GM12891 (cell line): Measurements from ENCODE around the gene MYD88.

Experiments used
- POLR2A ChIP-seq: IDR thresholded peaks from 2 replicates; pipeline ENCODE4 v1.6.1; 2011; ENCODE audit warnings: low read depth, low read length, control low read depth
- POLR2AphosphoS5 ChIP-seq: IDR thresholded peaks from 2 replicates; pipeline ENCODE4 v1.6.1; 2011; ENCODE audit warnings: low read depth, low read length, control low read depth
- POU2F2 ChIP-seq: IDR thresholded peaks from 2 replicates; pipeline ENCODE4 v1.6.1; 2011; ENCODE audit warnings: low read depth, mild to moderate bottlenecking, control low read depth, low read length, moderate library complexity
- SPI1 ChIP-seq: IDR thresholded peaks from 2 replicates; pipeline ENCODE4 v1.6.1; 2011; ENCODE audit warnings: low read depth, low read length, control low read depth
- TAF1 ChIP-seq: IDR thresholded peaks from 2 replicates; pipeline ENCODE4 v1.6.1; 2011; ENCODE audit warnings: low read depth, low read length, control low read depth

GRCh38 chr3:38101811-38102443 is 36.5 kb upstream of the MYD88 start:
- TF ChIP-seq POLR2AphosphoS5 (no peak), POLR2A (no peak), TAF1 (no peak), SPI1 (no peak), POU2F2 (no peak)
